Lung (tissue), 12 donors: Measurements from ENCODE around the gene SLC27A1. TPM values are rescaled to one million over a fixed set of nuclear protein-coding genes. Genes with fewer than 3 reads are reported as not detected.

Experiments used
- ATAC-seq: fragments of 200-7000 bp; cut with Tn5 transposase; one replicate; pipeline ENCODE4 v1.9.1; 2020; ENCODE audit warnings: moderate number of reproducible peaks; ENCODE audit not compliant: insufficient read depth, low FRiP score
- DNase-seq, 3 donors: peaks; one replicate each; pipeline ENCODE4 v3.0.0-alpha.2; 2013 to 2017
- H3K27ac ChIP-seq, 2 donors: one replicate each; pipeline ENCODE4 v1.5.1; 2013; ENCODE audit warnings: mild to moderate bottlenecking in 2 of 2, moderate library complexity in 2 of 2, control low read depth in 1 of 2, inconsistent platforms in 1 of 2, low read depth in 1 of 2, low read length in 1 of 2
- H3K27me3 ChIP-seq, 3 donors: one replicate each; pipeline ENCODE4 v1.5.1; 2013; ENCODE audit warnings: low read length in 2 of 3; ENCODE audit not compliant: control insufficient read depth in 3 of 3, insufficient read depth in 3 of 3
- H3K36me3 ChIP-seq, 4 donors: one replicate each; pipeline ENCODE4 v1.5.1; 2013; ENCODE audit warnings: low read length in 4 of 4, mild to moderate bottlenecking in 1 of 4, moderate library complexity in 1 of 4; ENCODE audit not compliant: control insufficient read depth in 4 of 4, insufficient read depth in 4 of 4
- H3K4me1 ChIP-seq, 5 donors: one replicate each; pipeline ENCODE4 v1.5.1; 2013; ENCODE audit warnings: low read length in 5 of 5, mild to moderate bottlenecking in 2 of 5, moderate library complexity in 1 of 5; ENCODE audit not compliant: control insufficient read depth in 5 of 5, insufficient read depth in 5 of 5
- H3K4me3 ChIP-seq: one replicate; pipeline ENCODE4 v1.5.1; 2013; ENCODE audit warnings: mild to moderate bottlenecking, control low read depth, moderate library complexity
- H3K9ac ChIP-seq, 2 donors: one replicate each; pipeline ENCODE4 v1.5.1; 2013; ENCODE audit warnings: low read length in 2 of 2, control low read depth in 1 of 2; ENCODE audit not compliant: insufficient read depth in 1 of 2
- H3K9me3 ChIP-seq, 4 donors: one replicate each; pipeline ENCODE4 v1.5.1; 2013; ENCODE audit warnings: low read length in 3 of 4, mild to moderate bottlenecking in 1 of 4, moderate library complexity in 1 of 4; ENCODE audit not compliant: control insufficient read depth in 4 of 4, insufficient read depth in 3 of 4
- WGBS, 2 donors: extraction: QIAGEN DNeasy Blood & Tissue Kit; methylation state at CpG; one replicate each; pipeline ENCODE4 v1.1.7; 2013; 5-methylcytosine and 5-hydroxymethylcytosine counted together
- polyA plus RNA-seq, 2 donors: library from polyadenylated mRNA; stranded (reverse); fragments of 200-250 nt; gene quantifications; one replicate each; pipeline ENCODE4 v1.2.1, GENCODE V29; 2013
- total RNA-seq, 2 donors: library from RNA; depleted of rRNA in 1 of 2; stranded (reverse); fragments of >200 nt in 1 of 2; gene quantifications; one replicate each; pipeline ENCODE4 v1.2.1, GENCODE V29; 2014 to 2021
- TF ChIP-seq, protein P1 (sequence below): IDR thresholded peaks from 2 replicates; pipeline ENCODE4 v1.5.1; 2012; ENCODE audit warnings: mild to moderate bottlenecking; ENCODE audit errors: control extremely low read depth, extremely low read depth
- donor health status: control.
- donor health status: control.
- donor health status: Bipolar disorder and iron deficiency.
- donor health status: healthy.
- donor health status: DM: yes; HTN: yes; CAD: no.

SLC27A1 gene
- total and polyA plus RNA-seq, 4 donors, result 12.2 to 26.9 (median 20.6) TPM

GRCh38 chr19:17469092-17469480 lies 1.2 kb upstream of the SLC27A1 start:
- DNase-seq, result no peak
- no peak for ATAC-seq
- Histone ChIP-seq H3K27me3 (no peaks in the 10 kb centered on the region), H3K36me3 (peaks cover 0 to 2% (median 0%) of the 10 kb centered on the region in 4 donors), H3K4me1 (peaks cover 4 to 17% (median 9%) of the 10 kb centered on the region in 5 donors), H3K9ac (no peak overlapping the region), H3K27ac (peak overlapping the region; percentile 83 to 93), H3K4me3 (peak overlapping the region; percentile 35), H3K9me3 (no peaks in the 10 kb centered on the region)
- TF ChIP-seq, protein P1, sequence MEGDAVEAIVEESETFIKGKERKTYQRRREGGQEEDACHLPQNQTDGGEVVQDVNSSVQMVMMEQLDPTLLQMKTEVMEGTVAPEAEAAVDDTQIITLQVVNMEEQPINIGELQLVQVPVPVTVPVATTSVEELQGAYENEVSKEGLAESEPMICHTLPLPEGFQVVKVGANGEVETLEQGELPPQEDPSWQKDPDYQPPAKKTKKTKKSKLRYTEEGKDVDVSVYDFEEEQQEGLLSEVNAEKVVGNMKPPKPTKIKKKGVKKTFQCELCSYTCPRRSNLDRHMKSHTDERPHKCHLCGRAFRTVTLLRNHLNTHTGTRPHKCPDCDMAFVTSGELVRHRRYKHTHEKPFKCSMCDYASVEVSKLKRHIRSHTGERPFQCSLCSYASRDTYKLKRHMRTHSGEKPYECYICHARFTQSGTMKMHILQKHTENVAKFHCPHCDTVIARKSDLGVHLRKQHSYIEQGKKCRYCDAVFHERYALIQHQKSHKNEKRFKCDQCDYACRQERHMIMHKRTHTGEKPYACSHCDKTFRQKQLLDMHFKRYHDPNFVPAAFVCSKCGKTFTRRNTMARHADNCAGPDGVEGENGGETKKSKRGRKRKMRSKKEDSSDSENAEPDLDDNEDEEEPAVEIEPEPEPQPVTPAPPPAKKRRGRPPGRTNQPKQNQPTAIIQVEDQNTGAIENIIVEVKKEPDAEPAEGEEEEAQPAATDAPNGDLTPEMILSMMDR, result no peak
- WGBS, 2 donors, result 6 to 16% methylated on average over 19 of the region's 19 CpGs

DNA sequence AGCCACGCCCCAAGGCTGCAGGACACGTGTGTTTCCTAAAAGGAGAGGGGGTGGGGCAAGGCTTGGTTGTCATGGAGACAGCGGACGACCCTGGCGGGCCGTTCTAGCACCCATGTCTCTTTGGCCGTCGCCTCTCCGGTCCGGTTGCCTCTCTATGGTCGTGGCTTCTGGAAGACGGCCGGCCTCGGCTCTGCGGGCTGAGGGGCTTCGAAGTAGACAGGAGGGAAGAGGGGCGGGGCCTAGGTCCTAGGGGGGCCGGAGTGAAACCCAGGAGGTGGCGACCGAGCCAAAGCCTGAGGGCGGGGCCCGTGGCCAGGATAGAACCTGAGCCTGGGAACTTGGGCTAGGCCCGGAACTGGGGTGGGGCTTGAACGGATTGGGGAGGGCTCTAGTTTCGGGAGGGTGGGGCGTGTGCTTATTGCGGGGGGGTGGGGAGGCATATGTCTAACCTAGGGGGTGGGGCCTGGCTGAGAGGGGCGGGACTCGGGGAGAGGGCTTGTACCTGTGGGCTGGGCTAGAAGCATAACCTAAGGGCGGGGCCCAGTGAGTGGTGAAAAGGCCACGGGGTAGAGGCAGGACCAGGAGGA lies 750 bp upstream of the SLC27A1 start:
- ATAC-seq (peak; percentile 83), DNase-seq (peak; percentile 95 to 96 (median 96))
- H3K9me3 ChIP-seq, result no peaks in the 10 kb centered on the region
- TF ChIP-seq, protein P1, result no peak
- peak overlapping the region; percentile 84 to 93 for H3K27ac ChIP-seq
- WGBS, 2 donors, result 0% methylated on average over 30 to 31 of the region's 31 CpGs
- H3K27me3 ChIP-seq, result no peaks in the 10 kb centered on the region
- peaks cover 0 to 2% (median 0%) of the 10 kb centered on the region in 4 donors for H3K36me3 ChIP-seq
- peak overlapping the region; percentile 42 for H3K4me3 ChIP-seq
- H3K9ac ChIP-seq, result peak overlapping the region in 1 of 2 donors; percentile 88
- peaks cover 4 to 17% (median 9%) of the 10 kb centered on the region in 5 donors for H3K4me1 ChIP-seq

DNA sequence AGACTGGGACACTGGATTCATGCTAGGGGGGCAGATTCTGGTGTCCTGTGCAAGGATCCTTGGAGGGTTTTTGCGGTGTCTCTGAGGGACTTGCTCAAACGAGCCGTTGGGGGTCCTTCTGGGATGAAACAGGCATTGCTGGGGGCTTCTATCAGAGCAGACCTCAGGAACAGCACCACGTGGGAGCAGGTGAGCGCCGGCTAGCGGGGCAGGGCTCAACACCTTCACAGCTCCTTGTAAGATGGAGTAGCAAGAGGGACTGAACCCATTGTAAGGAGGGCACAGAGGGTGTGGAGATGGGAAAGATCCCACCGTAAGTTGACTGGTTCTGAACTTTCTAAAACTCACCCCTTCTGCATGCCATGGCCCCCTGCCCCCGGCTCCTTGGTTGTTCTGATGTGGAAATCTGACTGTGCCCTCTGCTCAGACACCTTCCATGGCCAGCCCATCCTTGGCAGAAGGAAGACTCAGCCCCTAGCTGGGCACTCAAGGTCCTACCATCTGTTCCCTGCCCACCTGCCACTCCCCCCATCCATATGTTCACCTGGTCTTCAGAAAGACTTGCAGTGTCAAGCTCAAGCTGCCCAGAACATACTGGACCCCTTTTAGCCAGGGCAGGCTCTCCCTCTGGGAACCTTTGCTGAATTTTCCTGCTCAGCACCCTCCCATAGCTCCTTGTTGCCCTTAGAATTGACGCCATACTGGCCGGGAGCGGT lies 1.2 kb downstream of the SLC27A1 start:
- ATAC-seq (no peak), DNase-seq (no peak)
- TF ChIP-seq, protein P1, result no peak
- Histone ChIP-seq H3K27me3 (no peaks in the 10 kb centered on the region), H3K27ac (no peak overlapping the region), H3K4me1 (peaks cover 4 to 19% (median 10%) of the 10 kb centered on the region in 5 donors), H3K9me3 (no peaks in the 10 kb centered on the region), H3K9ac (peak overlapping the region in 1 of 2 donors; percentile 68), H3K4me3 (no peak overlapping the region), H3K36me3 (peaks cover 0 to 2% (median 0%) of the 10 kb centered on the region in 4 donors)
- 67 to 70% methylated on average over 12 of the region's 12 CpGs for WGBS, 2 donors
